GM21381 (cell line): ENCODE data around the gene OR2AT4.
"Not testable (repeated sequence)": the region's sequence is repeated elsewhere in the genome, so short reads cannot be mapped to it uniquely, and the experiment has no call there.

Experiments
- ATAC-seq: cut with Tn5 transposase; IDR thresholded peaks from one replicate; pipeline ENCODE4 v1.9.1; 2021; ENCODE audit warnings: mild to moderate bottlenecking, moderate library complexity; ENCODE audit not compliant: unreplicated experiment

The OR2AT4 gene

DNA sequence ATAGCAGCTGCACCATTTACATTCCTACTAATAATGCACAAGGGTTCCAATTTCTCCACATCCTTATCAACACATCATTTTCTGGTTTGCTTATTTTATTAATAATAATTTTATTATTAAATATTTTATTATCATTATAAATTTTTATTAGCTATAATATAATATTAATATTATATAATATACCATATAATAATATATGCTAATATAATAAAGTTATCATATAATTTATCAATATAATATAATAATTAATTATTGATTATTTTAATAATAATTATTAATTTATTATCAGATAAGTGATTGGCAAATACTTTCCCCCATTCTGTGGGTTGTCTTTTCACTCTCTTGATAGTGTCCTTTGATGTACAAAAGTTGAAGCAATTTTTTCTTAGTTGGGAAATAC is 27.7 kb downstream of the OR2AT4 start:
- no peak for ATAC-seq

DNA sequence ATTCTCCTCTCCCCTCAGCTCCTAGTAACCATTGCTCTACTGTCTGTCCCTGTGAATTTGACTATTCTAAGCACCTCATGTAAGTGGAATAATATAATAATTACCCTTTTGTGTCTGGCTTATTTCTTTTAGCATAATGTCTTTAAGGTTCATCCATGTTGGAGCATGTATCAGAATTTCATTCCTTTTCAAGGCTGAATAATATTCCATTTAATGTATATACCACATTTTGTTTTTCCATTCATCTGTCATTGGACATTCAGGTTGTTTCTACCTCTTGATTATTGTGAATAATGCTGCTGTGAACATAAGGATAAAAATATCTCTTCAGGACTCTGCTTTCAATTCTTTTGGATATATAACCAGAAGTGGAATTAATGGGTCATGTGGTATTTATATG is 28.1 kb downstream of the OR2AT4 start:
- ATAC-seq, result no peak

- ATAC-seq, result no peak
Observed at GRCh38 chr11:75066061-75066460, 30.6 kb downstream of the OR2AT4 start.

DNA sequence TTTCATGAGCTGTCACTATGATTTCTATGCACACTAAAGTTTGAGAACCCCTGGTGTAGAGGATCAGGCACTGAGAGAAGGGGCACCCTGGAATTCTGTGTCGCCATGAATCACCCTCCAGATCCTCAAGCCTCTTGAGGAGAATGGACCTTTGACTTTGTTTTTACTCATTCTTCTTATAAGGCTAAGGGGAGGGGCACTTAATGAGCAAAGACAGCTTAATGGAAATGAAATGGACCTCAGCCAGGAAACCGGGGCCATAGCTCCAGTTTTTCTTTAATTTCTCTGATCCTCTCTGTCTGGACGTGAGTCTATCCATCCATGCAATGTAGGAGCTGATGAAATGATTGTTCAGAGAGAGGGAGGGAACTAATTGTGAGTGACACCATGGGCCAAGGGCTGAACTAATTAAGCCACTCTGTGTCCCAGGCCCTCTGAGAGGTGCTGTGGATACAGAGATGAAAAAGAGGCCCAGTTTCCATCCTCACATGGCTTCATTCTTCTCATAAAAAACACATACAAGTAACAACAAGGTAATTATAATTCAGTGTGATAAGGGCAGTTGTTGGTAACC is 32.8 kb downstream of the OR2AT4 start:
- ATAC-seq, result no peak

DNA sequence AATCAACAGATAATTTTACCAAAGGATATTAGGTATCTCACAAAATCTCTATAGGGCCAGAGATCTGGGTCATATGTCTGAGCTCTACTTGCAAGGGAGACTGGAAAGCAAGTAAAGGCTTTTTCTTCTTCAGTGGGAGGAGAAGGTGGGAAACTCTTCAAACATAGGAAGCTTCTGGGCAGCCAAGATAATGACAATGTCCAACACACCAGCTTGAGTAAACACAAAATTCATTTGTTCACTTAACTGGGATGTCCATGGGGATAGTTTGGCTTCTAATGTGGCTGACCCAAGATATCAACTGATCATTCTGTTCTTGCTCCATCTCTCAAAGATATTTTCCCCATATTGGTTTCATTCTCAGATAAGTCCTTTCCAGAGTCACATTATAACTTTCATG is 37.4 kb downstream of the OR2AT4 start:
- ATAC-seq, result no peak

DNA sequence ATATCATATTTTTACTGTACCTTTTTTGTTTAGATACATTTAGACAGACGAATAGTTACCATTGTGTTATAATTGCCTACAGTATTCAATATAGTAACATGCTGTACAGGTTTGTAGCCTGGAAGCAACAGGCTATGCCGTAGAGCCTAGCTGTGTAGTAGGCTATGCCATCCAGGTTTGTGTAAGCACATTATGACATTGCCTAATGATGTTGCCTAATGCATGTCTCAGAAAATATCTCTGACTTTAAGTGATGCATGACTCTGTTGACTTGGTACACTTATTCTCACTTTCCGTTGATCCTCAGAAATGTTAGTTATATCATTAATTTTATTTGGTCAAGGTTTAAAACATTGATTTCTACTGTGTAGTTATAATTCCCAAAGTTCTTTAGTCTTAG is 39.9 kb downstream of the OR2AT4 start:
- ATAC-seq, result no peak

DNA sequence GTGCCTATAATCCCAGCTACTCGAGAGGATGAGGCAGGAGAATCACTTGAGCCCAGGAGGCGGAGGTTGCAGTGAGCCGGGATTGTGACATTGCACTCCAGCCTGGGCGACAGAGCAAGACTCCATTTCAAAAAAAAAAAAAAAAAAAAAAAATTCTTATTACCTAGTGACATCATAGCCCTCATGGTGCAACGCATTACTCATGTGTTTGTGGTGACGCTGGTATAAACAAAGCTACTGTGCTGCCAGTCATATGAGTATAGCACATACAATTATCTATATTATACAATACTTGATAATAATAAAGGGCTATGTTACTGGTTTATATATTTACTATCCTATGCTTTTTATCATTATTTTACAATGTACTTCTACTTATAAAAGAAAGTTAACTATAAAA is 41.2 kb downstream of the OR2AT4 start:
- ATAC-seq, result no peak

GRCh38 chr11:75052457-75052856 is 44.2 kb downstream of the OR2AT4 start:
- no peak for ATAC-seq

GRCh38 chr11:75051043-75051442 is 45.6 kb downstream of the OR2AT4 start:
- ATAC-seq, result no peak

DNA sequence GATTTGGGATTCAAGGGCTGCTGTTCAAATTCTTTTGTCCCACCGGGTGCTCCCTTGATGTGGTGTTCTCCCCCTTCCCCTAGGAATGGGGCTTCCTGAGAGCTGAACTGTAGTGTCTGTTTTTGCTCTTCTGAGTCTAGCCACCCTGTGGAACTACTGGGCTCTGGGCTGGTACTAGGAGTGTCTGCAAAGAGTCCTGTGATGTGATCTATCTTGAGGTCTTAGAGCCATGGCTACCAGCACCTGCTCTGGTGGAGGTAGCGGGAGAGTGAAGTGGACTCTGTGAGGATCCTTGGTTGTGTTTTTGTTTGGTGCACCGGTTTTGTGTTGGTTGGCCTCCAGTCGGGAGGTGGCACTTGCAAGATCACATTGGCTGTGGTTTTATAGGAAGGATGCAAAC is 46.2 kb downstream of the OR2AT4 start:
- no peak for ATAC-seq

GRCh38 chr11:75049501-75050266 is 47.0 kb downstream of the OR2AT4 start:
- ATAC-seq, result not testable (repeated sequence)

DNA sequence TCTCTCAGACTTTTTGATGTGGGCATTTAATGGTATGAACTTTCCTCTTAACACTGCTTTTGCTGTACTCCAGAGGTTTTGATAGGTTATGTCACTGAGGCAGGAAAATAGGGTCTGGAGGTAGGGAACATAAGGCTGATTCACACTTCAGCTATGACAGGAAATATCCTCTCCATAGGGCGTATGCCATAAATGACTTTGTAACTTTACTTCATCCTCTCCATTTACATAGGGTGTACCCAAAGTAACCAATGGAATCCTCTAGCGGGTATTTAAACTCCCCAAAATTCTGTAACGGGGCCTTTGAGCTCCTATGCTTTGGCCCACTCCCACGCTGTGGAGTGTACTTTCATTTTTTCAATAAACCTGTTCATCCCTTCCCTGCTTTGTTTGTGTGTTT is 49.5 kb downstream of the OR2AT4 start:
- no peak for ATAC-seq

DNA sequence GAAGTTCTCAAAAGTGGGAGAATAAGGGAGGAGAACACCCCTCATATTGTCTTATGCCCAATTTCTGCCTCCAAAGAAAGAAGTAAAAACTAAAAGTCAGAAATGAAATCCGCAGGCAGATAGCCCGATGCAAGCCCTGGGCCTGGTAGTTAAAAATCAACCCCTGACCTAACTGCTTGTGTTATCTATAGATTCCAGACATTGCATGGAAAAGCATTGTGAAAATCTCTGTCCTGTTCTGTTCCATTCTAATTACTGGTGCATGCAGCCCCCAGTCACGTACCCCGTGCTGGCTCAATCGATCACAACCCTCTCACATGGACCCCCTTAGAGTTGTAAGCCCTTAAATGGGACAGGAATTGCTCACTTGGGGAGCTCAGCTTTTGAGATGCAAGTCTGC is 50.0 kb downstream of the OR2AT4 start:
- not testable (repeated sequence) for ATAC-seq

GRCh38 chr11:75044381-75045170 is 52.1 kb downstream of the OR2AT4 start:
- not testable (repeated sequence) for ATAC-seq

DNA sequence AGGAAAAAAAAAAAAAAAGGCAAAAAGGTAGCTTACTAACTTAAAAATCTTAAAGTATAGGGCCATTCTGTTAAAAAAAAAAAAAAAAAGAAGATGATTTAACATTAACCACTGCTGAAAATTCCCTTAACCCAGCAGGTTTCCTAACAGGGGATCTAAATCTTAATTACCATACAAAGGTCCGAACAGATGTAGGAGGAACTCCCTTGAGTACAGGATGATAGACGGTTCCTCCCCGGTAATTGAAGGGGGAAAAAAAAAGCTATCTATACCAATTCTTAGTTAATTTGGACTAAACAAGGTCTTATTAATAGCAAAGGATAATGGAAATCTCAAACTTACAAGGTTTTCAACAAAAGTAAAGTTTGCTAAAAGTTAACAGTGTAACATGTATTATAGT is 54.9 kb downstream of the OR2AT4 start:
- not testable (repeated sequence) for ATAC-seq

- ATAC-seq, result no peak
Observed at GRCh38 chr11:75041263-75041662, 55.4 kb downstream of the OR2AT4 start.

GRCh38 chr11:75040167-75040770 is 56.4 kb downstream of the OR2AT4 start:
- ATAC-seq, result no peak

GRCh38 chr11:75035911-75036565 is 60.6 kb downstream of the OR2AT4 start:
- ATAC-seq, result no peak

DNA sequence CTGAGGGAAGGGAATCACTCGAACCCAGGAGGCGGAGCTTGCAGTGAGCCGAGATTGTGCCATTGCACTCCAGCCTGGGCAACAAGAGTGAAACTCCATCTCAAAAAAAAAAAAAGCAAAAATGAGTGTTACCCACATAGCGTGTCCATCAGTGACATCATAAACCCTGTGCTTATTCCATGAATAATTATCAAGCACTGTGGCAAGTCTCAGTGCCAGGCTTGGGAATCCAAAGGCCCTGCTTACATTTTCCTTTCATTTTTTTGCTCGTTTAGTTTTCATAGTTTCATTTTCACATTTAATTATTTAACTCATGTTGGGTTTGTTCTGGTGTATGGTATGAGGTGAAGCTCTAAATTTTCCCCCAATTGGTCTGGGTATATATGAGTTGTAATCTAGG is 61.4 kb downstream of the OR2AT4 start:
- ATAC-seq, result no peak

GRCh38 chr11:75033916-75034315 is 62.8 kb downstream of the OR2AT4 start:
- ATAC-seq, result no peak

GRCh38 chr11:75032550-75032935 is 64.1 kb downstream of the OR2AT4 start:
- ATAC-seq, result no peak
